HK-2 (cell line): ENCODE results near the gene FRYL.
"Not testable (repeated sequence)": the region's sequence is repeated elsewhere in the genome, so short reads cannot be mapped to it uniquely, and the experiment has no call there.

Source experiments
- DNase-seq: peaks from one replicate; pipeline ENCODE4 v3.0.0-alpha.2; 2018; ENCODE audit not compliant: unreplicated experiment

Gene FRYL

DNA sequence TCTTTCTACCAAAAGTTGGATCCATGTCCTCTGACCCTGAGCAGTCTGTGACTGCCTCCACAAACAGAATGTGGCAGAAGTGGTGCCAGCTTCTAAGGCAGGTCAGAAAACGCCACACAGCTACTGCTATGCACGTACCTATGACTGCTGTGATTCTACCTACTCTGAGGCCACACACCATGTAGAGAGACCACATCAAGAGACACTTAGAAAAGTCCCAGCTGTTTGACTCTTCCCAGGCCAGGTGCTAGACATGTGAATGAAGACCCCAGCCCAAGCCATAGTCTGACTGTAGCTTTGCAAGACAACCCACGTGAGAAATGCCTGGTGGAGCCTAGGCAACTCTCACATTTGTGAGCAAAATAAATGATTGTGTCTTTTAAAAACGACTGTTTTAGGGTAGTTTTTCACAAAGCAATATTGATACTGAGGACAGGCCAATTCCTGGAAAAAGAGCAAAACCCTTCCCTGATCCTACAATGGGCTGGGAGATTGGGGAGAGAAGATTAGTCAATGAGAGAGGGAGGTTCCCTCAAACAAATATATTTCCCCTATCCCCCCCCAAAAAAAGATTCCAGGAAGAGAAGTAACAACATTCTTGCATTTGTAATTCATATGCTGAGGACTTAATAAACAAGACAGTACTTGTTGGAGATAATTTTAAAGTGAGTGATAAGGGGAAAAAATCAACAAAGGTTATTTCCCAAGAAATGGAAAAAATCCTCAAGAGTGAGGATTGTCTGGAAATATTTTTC is 33.3 kb downstream of the FRYL start:
- DNase-seq: no peak

- DNase-seq: not testable (repeated sequence)
Measured at GRCh38 chr4:48745223-48745622, 34.9 kb downstream of the FRYL start.

DNA sequence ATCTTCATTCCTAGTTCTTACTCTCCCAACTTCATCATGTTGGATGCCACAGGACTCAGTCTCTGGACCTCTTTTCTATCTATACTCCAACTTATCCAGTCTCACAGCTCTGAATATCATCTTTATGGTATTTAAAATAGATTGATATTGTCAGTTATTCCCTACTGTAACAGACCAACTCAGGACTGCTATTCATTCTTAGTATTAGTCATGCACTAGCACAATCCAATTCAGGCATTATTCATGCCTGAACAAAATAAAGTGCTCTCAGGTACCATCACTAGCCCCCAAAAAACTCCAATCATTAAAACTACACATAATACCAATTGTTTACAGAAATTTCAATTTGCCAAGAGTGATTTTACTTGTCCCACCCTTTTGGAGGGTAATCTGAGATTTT is 37.7 kb downstream of the FRYL start:
- DNase-seq: no peak

DNA sequence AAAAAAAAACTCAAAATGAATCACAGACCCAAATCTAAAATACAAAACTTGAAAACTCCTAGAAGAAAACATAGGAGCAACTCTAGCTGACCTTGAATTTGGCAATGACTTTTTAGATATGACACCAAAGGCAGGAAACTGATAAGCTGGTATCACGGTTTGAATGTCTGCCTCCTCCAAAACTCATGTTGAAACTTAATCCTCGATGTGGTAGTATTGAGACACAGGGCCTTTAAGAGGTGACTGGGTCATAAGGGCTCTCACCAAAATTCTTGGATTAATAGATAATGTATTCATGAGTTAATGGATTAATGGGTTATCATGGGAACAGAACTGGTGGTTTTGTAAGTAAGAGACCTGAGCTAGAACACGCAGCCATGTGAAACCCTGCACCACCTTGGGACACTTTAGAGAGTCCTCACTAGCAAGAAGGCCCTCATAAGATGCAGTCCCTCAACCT is 40.5 kb downstream of the FRYL start:
- DNase-seq: peak; percentile 52

GRCh38 chr4:48738856-48739255 is 41.2 kb downstream of the FRYL start:
- no peak for DNase-seq

DNA sequence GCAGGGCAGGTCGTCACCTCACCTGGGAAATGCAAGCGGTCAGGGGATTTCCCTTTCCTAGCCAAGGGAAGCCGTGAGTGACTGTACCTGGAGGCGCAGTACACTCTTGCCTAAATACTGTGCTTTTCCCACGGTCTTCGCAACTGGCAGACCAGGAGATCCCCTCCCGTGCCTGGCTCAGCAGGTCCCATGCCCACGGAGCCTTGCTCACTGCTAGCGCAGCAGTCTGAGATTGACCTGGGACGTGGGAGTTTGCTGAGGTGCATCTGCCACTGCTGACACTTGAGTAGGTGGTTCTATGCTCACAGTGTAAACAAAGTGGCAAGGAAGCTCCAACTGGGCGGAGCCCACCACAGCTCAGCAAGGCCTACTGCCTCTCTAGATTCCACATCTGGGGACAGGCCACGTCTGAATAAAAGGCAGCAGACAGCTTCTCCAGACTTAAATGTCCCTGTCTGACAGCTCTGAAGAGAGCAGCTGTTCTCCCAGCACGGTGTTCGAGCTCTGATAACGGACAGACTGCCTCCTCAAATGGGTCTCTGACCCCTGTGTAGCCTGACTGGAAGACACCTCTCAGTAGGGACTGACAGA is 51.1 kb downstream of the FRYL start:
- DNase-seq: not testable (repeated sequence)

- DNase-seq: no peak
Measured at GRCh38 chr4:48727666-48728459, 52.2 kb downstream of the FRYL start.

DNA sequence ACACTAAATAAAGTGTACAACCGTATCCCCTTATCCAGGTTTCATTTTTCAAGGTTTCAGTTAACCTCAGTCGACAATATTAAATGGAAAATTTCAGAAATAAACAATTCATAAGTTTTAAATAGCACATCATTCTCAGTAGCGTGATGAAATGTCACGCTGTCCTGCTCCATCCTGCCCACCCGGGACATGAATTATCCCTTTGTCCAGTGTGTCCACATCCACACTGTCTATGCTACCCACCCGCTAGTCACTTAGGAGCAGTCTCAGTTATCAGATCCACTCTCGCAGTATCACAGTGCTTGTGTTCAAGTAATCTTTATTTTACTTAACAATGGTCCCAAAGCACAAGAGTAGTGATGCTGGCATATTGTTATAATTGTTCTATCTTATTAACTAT is 54.7 kb downstream of the FRYL start:
- no peak for DNase-seq

- no peak for DNase-seq
Measured at GRCh38 chr4:48722509-48723446, 57.3 kb downstream of the FRYL start.

- no peak for DNase-seq
Measured at GRCh38 chr4:48720459-48720858, 59.6 kb downstream of the FRYL start.

GRCh38 chr4:48718818-48719465 is 61.1 kb downstream of the FRYL start:
- no peak for DNase-seq

DNA sequence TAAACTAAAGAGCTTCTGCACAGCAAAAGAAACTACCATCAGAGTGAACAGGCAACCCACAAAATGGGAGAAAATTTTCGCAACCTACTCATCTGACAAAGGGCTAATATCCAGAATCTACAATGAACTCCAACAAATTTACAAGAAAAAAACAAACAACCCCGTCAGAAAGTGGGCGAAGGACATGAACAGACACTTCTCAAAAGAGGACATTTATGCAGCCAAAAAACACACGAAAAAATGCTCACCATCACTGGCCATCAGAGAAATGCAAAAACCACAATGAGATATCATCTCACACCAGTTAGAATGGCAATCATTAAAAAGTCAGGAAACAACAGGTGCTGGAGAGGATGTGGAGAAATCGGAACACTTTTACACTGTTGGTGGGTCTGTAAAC is 63.8 kb downstream of the FRYL start:
- not testable (repeated sequence) for DNase-seq

DNA sequence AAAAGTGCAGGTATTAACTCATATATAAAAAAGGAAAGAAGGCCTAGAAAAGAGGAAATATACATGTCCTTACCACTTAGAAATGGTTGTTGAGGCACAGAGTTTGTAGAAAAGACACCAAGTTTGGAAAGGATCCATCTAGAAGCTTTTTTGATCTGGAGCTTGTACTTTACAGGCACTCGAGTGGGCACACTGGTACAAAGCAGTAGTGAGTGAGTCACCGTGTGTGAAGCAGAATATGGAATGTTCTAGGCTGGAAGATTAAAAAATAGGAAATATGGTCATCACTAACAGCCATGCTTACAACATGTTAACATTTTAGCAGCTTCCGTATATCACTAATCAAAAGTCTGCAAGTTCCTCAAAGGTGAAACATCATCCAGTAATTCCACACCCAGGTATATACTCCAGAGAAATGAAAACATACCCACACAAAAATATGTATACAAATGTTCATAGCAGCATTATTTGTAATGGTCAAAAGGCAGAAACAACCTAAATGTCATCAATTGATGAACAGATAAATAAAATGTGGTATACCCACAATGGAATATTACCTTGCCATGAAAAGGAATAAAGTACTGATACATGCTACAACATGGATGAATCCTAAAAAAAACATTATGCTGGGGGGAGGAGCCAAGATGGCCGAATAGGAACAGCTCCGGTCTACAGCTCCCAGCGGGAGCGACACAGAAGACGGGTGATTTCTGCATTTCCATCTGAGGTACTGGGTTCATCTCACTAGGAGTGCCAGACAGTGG is 69.5 kb downstream of the FRYL start:
- no peak for DNase-seq

DNA sequence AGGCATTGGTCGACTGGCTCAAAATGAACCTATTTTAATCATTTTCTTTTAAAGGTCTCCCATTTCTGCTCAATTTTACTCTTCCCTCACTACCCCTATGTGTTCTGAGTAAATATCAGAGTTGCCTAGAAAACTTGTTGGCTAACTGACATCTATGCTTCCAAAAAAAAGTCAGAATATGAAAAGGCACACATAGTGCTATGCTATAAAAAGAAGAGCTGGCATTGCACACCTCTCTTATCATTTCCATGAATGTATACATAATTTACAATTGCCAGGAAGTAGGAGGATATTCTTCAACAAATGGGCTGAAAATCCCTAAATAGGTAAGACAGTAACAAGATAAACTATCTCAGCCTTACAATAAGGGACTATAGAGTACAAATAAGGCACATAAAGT is 70.2 kb downstream of the FRYL start:
- no peak for DNase-seq

DNA sequence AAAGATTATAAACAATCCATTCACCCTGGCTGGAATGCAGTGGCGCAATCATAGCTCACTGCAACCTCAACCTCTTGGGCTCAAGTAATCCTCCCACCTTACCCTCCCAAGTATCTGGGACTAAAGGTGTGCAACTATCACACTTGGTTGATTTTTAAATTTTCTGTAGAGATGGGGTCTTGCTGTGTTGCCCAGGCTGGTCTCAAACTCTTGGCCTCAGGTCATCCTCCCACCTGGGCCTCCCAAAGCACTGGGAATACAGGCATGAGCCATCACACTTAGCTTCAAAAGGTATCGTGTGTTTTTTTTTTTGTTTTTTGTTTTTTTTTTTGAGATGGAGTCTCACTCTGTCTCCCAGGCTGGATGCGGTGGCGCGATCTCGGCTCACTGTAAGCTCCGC is 71.5 kb downstream of the FRYL start:
- DNase-seq: no peak

GRCh38 chr4:48706736-48707135 is 73.3 kb downstream of the FRYL start:
- peak; percentile 37 for DNase-seq

DNA sequence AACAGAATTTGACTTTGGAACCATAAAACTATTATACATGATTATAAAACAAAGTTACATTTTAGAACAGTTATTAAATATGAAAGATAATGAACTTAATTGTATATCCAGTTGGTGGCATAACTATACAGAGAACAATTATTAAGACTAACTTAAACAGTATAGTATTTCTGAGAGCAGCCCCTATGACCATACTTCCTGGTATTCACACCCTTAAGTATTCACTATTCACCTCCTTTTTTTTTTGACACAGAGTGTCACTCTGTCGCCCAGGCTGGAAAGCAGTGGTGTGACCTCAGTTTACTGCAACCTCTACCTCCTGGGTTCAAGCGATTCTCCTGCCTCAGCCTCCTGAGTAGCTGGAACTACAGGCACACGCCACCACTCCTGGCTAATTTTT is 74.5 kb downstream of the FRYL start:
- no peak for DNase-seq

DNA sequence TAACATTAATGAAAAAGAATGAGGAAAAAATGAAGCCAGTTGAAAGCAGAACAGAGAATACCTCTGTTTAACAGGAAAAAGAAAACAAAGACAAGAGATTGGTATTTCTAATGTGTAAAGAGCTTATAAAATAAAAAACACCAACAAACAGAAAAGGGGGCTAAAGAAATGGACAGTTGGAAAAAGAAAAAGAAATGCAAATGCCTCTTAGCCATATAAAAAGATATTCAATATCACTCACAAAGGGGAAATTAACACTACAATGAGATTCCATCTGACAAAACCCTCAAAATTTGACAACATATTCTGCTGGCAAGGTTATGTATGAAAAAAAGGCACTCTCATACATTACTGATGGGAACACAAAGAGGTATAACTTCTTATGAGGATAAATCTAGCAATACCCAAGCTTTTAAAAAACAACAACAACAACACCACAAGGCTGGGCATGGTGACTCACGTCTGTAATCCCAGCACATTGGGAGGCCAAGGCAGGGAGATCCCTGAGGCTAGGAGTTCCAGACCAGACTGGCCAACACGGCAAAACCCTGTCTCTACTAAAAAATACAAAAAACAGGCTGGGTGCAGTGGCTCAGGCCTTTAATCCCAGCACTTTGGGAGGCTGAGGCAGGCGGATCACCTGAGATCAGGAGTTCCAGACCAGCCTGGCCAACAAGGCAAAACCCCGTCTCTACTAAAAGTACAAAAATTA is 75.8 kb downstream of the FRYL start:
- no peak for DNase-seq

DNA sequence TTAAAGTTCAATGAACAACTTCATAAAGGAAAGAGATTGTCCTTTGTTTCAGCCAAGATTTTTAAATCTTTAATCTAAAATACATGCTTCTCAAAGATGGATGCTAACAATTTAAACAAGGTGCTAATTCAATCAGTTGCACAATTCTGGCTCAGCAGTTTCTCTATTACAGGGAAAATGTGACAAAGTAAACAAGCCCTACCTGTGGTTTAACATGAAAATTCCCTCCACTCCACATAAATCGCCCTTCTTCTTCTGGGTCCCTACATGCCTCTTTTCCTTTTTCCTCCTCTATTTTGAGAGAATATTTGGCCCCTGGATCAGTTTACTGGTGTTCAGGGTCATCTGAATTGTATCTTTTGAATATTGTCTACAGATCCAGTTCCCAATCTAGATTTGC is 80.6 kb downstream of the FRYL start:
- DNase-seq: peak; percentile 11
